Left renal cortex interstitium (tissue), 4 donors: ENCODE data around the gene HHIPL1. TPM values are rescaled to one million over a fixed set of nuclear protein-coding genes. Genes with fewer than 3 reads are reported as not detected.
"Not testable (repeated sequence)": the region's sequence is repeated elsewhere in the genome, so short reads cannot be mapped to it uniquely, and the experiment has no call there.

Source experiments
- DNase-seq, 4 donors: peaks; one replicate each; pipeline ENCODE4 v3.0.0-alpha.2; 2013; ENCODE audit warnings: low read depth in 4 of 4, low spot score in 2 of 4, missing footprints in 1 of 4
- polyA plus RNA-seq, 4 donors: library from polyadenylated mRNA; unstranded; fragments of 120-200 nt; gene quantifications; one replicate each; pipeline ENCODE4 v1.2.1, GENCODE V29; 2013; ENCODE audit not compliant: insufficient read length in 4 of 4

The HHIPL1 gene
- polyA plus RNA-seq, 4 donors, result 1.3 to 2.6 (median 1.9) TPM

DNA sequence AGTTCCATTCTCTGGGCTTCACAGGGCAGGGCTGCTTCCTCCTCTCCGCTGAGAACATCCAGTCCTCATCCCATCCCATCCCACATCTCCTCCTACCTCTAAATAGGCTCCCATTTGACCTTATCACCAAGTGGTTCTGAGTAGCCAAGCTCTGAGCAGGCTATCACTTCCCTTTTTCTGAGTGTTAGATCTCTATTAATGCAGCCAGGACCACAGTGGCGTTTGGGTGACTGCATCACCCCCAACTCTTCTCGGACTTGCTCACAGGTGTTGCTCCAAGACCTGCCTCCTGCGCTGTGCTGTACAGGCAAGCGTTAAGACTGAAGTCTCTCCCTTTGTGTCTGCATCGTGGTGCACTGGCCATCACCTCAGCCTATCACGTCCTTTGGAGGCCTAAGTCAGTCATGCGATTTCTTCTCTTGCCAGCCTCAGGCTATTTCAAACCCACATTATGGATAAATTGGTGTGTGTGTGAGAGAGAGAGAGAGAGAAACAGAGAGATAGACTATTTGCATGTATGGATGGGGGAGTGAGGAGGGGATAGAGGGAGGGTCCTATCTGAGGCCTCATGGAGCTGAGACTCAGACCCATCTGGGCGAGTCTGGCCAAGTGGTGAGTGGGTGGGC, 12.4 kb upstream of the HHIPL1 start:
- no peak for DNase-seq

DNA sequence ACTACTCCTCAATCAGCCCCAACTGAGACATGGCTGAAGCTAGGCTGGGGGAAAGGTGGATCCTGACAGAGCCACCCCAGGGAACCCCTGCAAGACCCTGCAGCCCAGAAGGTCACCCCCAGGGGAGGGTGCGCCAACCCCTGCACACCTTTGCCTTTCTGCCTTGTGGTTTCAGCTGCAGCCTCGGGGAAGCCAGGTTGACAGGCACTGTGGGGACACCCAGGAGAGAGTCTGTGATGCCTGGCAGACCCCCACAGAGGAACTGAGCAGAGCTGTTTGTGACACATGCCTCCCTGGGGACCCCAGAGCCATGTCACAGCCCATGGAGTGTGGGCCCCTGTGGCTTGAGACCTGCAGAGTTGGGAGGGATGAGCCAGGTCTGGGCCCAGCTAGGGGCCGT, 11.8 kb upstream of the HHIPL1 start:
- no peak for DNase-seq

DNA sequence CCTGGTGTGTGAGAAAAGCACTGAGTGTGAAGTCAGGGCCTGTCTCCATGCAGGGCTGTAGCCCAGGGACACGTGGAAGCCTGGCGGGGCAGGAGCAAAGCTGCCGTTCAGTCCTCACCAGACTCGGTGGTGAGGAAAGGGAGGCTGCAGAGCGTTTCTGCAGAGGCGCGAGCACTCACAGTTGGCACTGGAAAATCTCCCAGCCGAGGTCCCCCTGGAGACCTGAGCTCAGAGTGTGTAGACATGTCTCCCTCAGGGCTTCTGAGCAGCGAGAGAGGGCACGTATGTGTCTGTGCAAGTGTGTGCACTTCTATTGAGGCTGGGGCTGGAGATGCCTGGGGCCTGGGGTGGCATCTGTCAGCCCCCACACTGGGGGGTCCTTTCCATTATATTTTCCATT, 11.0 kb upstream of the HHIPL1 start:
- DNase-seq, result no peak

DNA sequence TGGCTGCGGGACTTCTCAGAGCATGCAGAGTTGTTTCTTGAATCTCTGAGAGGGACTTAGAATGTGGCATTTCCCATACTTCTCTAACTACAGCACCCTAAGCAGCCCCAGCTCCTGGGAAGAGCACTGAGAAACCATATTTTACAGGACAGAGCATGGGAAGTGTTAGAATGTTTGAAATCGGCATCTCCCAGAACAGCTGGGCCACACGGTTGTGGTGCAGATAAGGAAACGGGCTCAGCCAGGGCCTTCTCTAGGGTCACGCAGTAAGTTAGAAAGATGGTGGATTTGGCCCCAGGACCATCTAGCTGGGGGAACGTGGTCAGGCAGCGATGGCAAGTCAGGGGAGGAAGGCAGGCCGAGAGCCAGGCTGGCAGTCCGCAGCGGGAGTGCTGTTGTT, 10.5 kb upstream of the HHIPL1 start:
- DNase-seq, result no peak

DNA sequence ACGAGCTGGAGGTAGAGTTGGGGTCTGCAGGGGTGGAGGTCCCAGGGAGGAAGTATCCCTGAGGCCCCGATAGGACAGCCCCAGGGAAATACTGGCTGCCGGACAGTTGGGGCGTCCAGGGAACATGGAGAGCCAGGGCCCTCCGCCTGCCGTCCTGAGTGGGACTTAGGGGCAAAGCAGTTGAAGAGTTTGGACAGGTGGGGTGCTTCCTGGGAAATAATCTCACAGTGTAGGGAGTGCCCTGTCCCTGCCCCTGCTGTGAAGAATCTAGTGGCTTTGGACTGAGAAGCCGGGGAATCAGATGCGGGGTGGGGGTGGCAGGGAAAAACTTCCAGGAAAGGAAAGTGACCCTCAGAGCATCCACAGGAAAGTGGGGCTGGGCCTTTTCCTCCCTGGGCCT, 9.8 kb upstream of the HHIPL1 start:
- no peak for DNase-seq

DNA sequence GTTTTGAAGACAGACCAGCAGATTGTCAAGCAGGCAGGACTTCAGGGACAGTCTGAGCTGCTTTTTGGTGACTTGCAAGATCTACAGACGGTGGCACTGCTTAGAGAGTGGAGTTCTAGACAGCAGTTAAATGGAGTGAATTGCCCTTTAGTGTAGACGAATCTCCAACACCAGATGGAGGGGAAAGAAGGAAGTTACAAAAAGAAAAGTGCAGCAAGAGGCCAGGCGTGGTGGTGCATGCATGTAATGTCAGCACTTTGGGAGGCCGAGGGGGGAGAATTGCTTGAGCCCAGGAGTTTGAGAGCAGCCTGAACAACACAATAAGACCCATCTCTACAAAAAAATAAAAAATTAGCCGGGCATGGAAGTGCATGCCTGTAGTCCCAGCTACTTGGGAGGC, 8.4 kb upstream of the HHIPL1 start:
- DNase-seq, result no peak

DNA sequence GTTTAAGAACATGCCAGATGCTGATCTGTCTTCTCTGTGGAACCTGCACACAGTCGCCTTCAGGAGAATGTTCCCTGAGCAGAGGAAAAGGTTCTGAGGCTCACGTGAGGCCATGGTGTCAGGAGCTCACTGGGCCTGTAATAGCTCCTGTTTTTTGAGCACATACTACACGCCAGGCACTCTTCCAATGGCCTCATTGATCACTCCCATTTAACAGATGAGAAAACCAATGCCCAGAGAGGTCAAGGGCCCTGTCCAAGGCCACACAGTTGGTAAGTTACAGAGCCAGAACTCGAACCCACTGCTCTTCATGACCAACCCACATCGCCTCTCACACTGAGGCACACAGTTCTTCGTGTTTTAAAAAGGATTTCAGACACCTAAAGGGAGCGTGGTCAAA, 7.3 kb upstream of the HHIPL1 start:
- no peak for DNase-seq

DNA sequence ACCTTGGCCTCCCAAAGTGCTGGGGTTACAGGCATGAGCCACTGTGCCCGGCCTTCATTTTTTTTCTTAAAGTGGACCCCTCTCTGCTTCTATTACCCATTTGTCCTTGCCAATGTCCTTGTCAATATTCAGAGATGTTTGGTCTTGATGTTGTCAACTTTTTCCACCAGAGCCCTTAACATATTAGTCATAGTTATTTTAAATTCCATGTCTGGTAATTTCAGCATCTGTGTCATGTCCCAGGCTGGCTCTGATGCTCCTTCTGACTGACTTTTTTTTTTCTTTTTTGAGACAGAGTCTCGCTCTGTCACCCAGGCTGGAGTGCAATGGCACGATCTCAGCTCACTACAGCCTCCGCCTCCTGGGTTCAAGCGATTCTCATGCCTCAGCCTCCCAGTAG, 2.2 kb upstream of the HHIPL1 start:
- DNase-seq, result not testable (repeated sequence)

DNA sequence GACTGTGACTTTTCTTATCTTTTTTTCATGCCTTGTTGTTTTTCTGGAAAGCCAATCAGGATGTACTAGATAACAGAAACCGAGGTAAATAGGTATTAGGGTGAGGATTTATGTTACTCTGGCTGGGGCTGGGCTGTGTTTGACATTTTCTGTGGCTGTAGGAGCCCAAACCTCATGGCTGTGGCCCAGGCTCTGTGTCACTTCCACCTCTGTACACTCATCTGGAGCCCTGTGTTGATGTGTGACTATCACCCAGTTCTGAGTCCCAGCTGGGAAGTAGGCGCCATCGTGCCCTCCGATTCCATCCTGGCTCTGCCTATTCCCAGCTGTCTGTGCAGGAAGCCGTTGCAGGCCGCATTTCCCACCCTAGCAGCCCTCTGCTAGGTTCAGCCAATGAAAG, 1.6 kb upstream of the HHIPL1 start:
- no peak for DNase-seq

DNA sequence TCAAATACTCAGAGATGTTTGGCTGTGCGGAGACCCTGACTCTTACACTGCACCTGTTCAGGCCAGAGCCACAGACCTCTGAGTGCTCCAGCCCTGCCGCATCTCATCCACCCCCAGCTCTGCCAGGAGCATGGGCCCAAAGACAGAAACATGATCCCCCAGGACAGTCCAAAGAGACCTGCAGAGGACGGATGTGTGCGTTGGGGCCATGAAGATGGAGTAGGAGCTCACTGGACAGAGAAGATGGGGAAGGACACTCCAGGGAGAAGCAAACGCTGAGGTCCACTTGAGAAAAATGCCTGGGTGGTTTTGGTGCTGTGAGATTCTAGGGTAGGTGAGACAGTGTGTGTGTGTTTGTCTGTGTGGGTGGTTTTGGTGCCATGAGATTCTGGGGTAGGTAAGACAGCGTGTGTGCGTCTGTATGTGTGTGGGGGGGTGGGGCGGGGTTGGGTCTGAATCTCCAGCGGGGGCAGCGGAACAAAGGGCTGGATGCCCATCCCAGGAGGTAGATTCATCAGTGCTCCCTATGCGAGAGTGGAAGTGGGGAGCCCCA, 818 bp upstream of the HHIPL1 start:
- DNase-seq, result no peak

DNA sequence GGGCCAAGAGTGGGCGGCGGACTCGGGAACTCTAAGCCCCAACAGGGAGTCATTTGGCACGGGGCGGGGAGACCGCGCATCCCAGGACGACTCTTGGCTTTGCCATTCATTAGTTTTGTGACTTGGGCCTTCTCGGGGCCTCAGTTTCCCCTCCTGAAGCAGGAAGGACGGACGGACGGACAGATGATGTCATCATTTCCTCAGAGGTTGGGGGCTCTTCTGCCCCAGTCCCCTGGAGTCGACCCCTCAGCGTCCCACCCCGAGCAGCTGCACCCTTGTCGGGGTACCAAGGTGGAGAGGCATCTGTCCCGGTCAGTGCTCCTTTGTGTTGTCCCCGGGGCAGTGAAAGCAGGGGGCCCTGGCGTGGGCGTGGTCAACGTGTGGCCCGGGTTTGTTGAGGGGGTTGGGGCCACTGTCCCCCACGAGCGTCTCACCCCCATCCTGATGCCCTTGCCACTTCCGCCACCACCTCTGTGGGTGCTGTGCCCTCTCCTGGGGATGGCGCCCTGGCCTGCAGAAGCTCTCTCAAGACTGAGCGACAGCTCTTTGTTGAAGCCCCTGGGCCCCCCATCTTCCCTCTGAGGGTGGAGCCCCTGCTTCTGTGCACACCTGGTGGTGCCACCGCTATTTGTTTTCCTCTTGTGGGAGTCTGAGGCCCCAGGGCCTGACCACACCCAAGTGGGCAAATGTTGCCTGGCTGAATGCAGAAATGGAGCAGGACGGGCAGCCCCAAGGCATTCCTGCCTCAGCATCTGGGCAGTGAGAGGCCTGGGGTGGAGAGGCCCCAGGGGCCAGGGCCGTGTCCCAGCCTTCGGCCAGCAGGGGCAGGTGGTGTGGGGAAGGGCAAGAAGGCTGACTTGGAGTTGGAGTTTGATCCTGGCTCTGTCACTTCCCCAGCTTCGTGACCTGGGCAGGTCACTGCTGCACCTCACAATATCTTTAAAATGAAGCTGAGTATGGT, 896 bp downstream of the HHIPL1 start:
- DNase-seq, result no peak

DNA sequence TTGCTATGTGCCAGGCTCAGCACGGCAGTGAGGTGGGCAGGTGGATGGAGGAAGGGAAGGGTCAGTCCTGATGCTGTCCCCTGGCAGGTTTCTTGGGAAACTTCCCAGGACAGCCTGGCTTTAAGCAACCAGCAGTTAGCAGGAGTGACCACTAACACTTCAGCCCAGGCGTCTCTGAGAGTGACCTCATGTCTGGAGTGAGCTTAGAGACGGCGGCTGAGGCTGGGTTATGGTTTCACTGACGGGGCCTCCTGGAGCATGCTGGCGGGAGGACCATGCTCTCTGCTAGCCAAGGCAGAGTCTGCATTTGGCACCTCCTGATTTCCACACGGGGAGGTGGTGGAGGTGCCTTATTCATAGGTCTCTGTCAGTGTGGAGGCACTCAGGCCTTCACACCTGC, 2.5 kb downstream of the HHIPL1 start:
- DNase-seq, result no peak

DNA sequence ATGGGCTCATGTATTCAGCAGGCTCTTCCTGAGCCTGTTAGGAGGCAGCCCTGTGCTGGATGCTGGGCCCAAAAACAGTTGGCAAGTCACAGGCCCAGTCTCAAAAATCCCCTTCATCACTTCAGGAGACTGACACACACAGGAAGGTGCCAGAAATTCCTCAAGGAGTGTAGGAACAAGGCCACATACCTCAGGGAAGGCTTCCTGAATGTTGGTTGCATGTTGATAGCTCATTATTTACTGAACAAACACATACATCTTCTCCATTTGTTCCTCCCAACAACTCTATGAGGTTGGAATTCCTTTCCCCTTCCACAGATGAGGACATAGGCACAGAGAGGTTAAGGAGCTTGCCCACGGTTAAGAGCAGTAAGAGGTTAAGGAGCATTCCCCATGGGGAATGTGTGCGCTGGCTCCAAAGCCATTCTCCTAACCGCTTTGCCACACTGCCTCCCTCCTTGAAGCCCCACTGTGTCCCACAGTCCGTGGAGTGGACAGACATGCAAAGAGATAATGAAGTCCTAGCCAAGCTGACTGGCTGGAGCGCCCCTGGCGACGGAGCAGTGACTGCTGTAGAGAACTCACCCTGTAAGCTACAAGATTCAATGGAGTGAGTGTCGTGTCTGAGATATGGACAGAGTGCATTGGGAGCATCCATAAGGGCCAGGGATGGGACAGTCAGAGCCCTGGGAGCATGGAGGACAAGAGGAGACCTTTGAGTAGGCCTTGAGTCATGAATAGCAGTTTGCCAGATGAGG, 3.3 kb downstream of the HHIPL1 start:
- no peak for DNase-seq

DNA sequence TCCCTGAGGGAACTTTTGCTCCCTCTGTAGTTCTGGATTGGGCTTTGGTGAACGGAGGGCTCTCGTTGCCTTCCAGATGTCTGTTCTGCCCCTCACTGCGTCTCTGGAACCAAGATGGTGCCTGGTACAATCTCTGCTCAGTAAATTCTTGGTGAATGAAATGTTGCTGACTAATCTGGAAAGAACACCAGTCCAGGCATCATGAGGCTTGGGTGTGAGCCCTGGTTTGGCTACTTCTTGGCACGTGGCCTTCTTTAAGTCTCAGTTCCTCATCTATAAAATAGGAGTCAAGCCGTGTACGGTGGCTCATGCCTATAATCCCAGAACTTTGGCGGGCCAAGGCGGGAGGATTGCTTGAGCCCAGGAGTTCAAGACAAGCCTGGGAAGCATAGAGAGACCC, 4.3 kb downstream of the HHIPL1 start:
- no peak for DNase-seq

DNA sequence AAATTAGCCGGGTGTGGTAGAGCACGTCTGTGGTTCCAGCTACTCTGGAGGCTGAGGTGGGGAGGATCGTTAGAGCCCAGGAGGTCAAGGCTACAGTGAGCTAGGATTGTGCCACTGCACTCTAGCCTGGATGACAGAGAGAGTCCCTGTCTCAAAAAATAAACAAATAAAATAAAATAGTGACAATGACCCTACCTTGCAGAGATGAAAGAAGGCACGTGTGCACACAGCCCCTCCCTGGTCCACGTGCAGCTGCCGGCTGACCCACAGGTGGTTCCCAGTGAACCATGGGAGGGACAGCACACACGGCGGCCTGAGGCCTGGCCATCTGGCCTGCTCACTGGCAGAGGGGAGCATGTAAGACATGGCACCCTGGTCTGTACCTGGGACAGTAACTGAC, 4.7 kb downstream of the HHIPL1 start:
- no peak for DNase-seq

DNA sequence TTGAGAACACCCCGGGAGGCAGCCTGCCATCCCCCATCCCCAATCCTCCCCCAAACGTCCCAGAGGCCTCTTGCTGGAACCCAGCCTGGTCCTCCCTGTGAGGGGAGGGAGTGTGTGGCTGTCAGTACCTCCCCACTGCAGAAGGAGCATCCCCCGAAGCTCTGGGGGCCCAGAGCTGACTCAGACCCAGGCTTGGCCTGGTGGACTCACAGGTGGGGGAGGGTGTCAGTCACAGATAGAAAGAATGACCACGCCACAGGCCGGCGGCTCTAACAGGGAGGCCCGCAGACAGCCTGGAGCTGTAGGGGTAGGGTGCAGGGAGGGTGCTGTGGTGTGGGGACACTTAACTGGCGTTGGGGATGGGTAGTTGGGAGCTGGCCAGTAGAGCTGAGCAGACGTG, 5.3 kb downstream of the HHIPL1 start:
- DNase-seq, result no peak

DNA sequence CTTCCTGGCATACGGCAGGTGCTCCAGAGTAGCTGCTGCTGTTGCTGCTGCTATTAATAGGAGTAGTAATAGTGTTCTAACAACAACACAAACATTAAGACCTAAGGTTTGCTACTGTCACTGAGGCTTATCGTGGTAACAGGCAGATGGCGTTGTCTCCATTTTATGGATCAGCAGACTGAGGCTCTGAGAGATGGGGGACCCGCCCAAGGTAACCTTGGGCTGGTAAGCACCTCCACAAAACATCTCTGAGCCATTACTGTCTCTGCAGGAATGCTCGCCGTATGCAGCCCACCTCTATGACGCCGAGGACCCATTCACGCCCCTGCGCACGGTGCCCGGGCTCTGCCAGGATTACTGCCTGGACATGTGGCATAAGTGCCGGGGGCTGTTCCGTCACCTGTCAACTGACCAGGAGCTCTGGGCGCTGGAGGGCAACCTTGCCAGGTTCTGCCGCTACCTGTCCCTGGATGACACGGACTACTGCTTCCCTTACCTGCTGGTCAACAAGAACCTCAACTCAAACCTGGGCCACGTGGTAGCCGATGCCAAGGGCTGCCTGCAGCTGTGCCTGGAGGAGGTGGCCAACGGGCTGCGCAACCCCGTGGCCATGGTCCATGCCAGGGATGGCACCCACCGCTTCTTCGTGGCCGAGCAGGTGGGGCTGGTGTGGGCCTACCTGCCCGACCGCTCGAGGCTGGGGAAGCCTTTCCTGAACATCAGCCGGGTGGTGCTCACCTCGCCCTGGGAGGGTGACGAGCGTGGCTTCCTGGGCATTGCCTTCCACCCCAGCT, 7.2 kb downstream of the HHIPL1 start:
- DNase-seq, result no peak

DNA sequence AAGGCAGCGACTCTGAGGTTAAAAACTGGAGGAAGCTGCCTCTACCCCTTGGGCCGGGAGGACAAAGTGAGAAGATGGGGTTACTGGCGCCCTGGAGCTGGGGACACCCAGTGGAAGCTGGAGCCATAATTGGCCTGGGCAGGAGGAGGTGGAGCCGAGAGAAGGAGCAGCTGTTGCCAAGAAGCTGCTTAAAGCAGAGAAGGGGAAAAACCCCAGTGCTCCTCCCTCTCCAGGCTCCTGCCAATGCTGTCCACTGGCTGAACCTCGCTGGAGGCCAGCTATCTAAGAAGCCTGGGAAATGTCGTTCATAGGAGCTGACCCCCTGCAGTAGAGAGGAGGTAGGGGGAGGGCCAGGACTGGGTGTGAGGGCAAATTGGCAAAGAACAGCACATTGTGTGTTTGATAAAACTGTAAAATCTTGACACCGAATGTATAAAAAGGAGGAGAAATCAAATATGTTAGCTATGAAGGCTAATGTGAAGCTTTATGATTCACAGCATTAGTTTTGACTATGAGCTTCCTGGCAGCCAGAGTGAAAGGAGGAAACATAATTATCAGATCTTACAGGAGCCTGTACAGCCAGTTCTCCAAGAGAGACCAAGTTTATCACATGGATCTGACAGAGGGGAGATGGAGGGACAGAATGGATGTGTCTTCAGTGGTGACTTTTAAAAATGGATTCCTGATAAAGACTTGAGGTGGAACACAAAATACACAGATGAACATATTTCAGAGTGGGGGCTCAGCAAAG, 9.5 kb downstream of the HHIPL1 start:
- no peak for DNase-seq

DNA sequence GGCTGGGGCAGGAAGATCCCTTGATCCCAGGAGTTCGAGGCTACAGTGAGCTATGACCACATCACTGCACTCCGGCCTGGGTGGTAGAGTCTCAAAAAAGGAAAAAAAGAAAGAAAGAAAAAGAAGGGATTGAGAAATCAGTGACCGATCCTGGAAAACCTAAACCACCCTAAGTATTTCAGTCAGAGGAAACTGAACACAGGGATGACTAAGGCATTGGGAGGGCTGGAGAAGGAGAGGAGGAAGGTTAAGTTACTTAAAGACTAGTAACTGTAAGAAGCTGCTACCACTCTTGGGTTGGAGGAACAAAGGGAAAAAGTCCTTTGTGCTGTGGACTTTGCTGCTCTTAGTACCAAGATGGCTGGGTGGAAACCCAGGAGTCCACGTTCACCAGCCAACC, 10.6 kb downstream of the HHIPL1 start:
- no peak for DNase-seq

DNA sequence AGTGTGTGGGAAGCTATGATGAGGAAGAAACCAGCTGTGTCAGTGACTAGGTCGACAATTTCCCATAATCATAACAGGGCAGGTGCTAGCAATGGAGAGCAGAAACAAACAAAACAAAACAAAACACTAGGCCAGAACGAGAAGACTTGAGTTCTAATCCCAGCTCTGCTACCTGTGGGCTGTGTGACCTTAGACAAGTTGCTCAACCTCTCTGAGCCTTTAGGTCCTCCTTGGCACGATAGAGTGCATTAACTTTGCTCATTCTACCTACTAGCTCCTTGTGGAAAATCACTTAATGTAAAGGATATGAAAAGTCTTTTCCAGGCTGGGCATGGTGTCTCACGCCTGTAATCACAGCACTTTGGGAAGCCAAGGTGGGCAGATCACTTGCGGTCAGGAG, 11.2 kb downstream of the HHIPL1 start:
- DNase-seq, result no peak
